Esophagus squamous epithelium (tissue), 4 donors: ENCODE data around the gene SMIM36.

Experiments
- CTCF ChIP-seq, 6 experiments: fragments of 450-650 bp in 4 of 6; fragments of 200-600 bp in 2 of 6; sonication (generic) in 2 of 6; IDR thresholded peaks; one replicate each; pipeline ENCODE4 v1.5.1; 2016 to 2019; ENCODE audit warnings: antibody characterized with exemption in 6 of 6, mild to moderate bottlenecking in 4 of 6, moderate library complexity in 4 of 6
- POLR2A ChIP-seq, 4 donors: fragments of 450-650 bp; IDR thresholded peaks; one replicate each; pipeline ENCODE4 v1.6.1; 2017; ENCODE audit warnings: antibody characterized with exemption in 4 of 4, mild to moderate bottlenecking in 4 of 4, moderate library complexity in 3 of 4

- TF ChIP-seq CTCF (IDR thresholded peaks at IDR 0.05) (no peak), POLR2A (IDR thresholded peaks at IDR 0.05) (no peak)
Observed at GRCh38 chr17:55458287-55458900, 52.9 kb downstream of the SMIM36 start.
